Myocyte (in vitro differentiated cells): ENCODE results near the gene PSD2. TPM values are rescaled to one million over a fixed set of nuclear protein-coding genes. Genes with fewer than 3 reads are reported as not detected.

Experiments
- DNase-seq: peaks from one replicate; pipeline ENCODE4 v3.0.0-alpha.2; 2012; ENCODE audit warnings: low read depth
- total RNA-seq: library from RNA; depleted of rRNA; stranded (reverse); fragments of >200 nt; gene quantifications from 2 replicates; pipeline ENCODE4 v1.2.3, GENCODE V29; 2014

PSD2 gene
- total RNA-seq, 1 donor from 2014 or later, result not detected

DNA sequence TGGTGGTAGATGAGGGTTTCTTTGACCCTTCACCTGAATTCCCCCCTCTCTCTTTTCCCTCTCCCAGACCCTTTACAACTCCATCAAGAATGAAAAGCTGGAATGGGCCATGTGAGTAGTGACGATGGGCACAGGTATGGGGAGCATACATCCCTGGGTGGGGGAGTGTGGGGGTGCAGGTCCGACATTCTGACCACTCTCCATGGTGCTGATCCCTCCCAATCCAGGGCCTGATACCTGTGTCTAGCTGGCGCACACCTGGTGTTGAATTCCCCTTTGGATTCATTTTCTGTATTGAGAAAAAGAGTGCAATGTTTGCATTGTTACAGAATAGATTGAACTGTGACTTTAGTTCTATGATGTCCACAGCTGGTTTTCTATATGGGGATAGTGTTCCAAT is 40.0 kb downstream of the PSD2 start:
- no peak for DNase-seq

- DNase-seq, result no peak
Observed at GRCh38 chr5:139836469-139837208, 41.0 kb downstream of the PSD2 start.

GRCh38 chr5:139837711-139838380 is 42.2 kb downstream of the PSD2 start:
- peak; percentile 65 for DNase-seq

DNA sequence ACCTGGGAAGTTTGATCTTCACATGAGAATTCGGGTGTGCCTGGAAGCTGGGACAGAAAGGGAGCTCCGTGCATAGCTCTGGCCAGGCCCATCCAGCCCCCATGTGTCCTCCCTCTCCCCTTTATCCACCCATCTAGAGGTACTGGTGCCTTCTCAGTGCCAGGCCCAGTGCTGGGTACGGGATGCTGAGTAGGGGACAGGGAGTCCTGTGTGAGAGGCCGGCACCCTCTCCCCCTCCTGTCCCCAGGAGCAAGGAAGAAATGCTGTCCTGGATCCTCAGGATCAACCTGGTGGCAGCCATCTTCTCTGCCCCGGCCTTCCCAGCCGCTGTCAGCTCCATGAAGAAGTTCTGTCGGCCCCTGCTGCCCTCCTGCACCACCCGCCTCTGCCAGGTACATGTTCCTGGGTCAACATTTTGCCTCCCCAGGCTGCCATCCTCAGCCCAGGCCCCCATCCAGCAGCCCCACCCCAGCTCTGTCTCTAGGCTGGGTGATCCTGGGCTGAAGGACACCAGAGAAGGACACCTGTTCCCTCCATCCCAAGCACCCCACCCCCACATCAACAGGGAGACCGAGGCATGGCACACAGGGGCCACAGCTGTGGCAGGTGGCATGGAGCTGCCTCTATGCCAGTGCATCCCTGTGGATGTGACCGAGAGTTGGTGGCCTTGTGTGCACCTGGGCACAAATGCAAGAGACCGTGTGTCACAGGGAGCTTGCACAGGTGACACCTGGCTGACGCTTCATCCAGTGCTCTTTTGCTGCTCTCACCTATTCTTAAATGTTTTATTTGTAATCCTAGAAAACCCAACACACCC is 43.0 kb downstream of the PSD2 start:
- DNase-seq, result no peak

GRCh38 chr5:139839232-139839815 is 43.7 kb downstream of the PSD2 start:
- DNase-seq, result no peak

GRCh38 chr5:139839918-139840317 is 44.3 kb downstream of the PSD2 start:
- no peak for DNase-seq

GRCh38 chr5:139841549-139841948 is 45.9 kb downstream of the PSD2 start:
- peak; percentile 26 for DNase-seq

- DNase-seq, result no peak
Observed at GRCh38 chr5:139842321-139842720, 46.7 kb downstream of the PSD2 start.

- DNase-seq, result no peak
Observed at GRCh38 chr5:139843991-139844390, 48.4 kb downstream of the PSD2 start.

GRCh38 chr5:139844472-139845145 is 49.0 kb downstream of the PSD2 start:
- DNase-seq, result peak; percentile 81

- DNase-seq, result no peak
Observed at GRCh38 chr5:139845846-139846681, 50.5 kb downstream of the PSD2 start.

- no peak for DNase-seq
Observed at GRCh38 chr5:139847091-139847490, 51.5 kb downstream of the PSD2 start.

GRCh38 chr5:139847790-139848507 is 52.3 kb downstream of the PSD2 start:
- DNase-seq, result no peak

DNA sequence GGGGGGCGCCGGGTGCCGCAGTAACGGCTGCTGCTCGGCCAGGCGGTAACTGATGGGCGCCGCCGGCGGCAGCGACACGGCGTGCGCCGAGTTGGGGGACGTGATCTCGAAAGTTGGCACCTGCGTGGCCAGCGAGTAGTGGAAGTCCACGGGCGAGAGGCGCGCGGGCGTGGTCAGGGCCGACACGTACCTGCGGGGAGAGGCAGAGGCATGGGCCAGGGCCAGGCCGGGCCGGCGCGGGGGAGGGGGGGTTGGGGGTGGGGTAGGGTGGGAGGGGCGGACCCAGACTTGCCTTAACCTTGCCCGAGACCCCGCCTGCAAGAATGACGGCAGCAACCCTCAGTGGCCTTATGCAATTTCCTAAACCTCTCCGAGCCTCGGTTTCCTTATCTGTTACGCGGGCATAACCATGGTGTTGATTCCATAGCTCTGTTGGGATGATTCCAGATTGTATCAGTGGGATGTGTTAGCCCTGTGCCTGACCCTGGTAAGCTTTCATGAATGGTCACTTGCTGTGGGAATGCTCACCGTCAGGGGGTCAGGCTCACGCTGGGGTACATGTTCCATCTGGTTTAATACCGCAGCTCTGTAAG is 53.0 kb downstream of the PSD2 start:
- no peak for DNase-seq

DNA sequence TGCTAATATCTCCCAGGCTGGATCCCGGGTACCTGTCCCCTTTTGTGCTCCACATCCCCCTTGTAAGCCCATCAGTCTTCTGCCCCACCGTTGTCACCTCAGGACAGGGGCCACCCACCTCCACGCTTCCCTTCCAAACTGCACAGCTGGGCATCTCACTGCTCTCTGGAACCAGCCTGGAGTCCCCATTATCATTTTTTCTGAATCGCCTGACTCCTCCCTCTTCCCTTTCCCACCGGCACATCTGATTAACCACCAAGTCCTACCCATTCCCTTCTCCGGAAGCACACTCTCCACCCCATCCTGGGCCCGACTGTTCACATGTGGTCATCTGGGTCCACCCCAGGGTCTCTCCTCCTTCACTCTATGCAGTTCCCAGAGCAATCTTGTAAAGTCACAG is 53.9 kb downstream of the PSD2 start:
- DNase-seq, result no peak

DNA sequence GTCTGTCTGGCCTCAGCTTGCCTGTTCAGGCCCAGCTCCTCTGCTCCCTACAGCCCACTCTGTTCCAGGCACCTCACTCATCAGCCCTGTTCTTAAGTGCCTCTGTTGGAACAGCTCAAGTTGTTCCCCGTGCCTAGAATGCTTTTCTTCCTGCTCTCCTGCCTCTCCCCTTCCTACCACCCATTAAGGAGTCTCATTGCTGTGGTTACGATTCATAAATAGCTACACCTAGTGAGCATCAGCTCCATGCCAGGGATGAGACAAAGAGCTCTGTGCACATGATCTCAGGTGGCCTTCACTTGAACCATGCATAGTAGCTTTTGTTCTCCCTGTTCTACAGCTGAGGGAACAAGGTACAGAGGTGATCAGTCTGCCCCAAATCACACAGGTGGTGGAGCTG is 54.3 kb downstream of the PSD2 start:
- no peak for DNase-seq

- DNase-seq, result no peak
Observed at GRCh38 chr5:139850423-139851016, 54.9 kb downstream of the PSD2 start.

- DNase-seq, result no peak
Observed at GRCh38 chr5:139851558-139851957, 56.0 kb downstream of the PSD2 start.

DNA sequence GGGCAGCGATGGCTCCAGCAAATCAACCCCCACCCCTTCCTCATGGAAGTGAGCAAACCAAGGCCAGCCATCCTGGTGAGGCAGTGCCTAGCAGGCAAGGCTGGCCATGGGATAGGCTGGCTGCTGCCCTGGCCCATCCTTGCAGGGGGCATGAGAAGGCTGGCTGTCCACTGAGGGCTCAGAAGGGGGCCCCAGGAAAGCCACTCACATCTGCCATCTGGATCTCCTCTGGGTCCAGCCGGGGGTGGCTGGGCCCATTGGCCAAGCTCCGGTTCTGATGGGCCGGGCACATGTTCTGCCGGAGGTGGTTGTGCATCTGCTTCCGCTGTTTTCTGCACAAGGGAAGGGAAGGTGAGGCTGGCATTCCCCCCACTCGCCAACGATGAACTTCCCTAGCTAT is 57.1 kb downstream of the PSD2 start:
- no peak for DNase-seq
